Neural progenitor cell (in vitro differentiated cells): ENCODE data around the gene TYK2. TPM values are rescaled to one million over a fixed set of nuclear protein-coding genes. Genes with fewer than 3 reads are reported as not detected.

ENCODE experiments used
- DNase-seq: peaks from one replicate; pipeline ENCODE4 v3.0.0-alpha.2; 2016; ENCODE audit warnings: low spot score
- H2AFZ ChIP-seq: fragments of 200-600 bp; sonication (generic); replicated peaks from 2 replicates; pipeline ENCODE4 v1.6.1; 2016; ENCODE audit warnings: antibody characterized with exemption
- H3F3A ChIP-seq: fragments of 200-600 bp; sonication (generic); 2 replicates; pipeline ENCODE4 v1.6.1; 2016; ENCODE audit warnings: antibody characterized with exemption, low read depth
- H3K27ac ChIP-seq: fragments of 200-600 bp; sonication (generic); 2 replicates; pipeline ENCODE4 v1.5.1; 2016; ENCODE audit warnings: mild to moderate bottlenecking
- H3K27me3 ChIP-seq: fragments of 200-600 bp; sonication (generic); 2 replicates; pipeline ENCODE4 v1.6.1; 2016; ENCODE audit warnings: mild to moderate bottlenecking, moderate library complexity
- H3K36me3 ChIP-seq: fragments of 200-600 bp; sonication (generic); 2 replicates; pipeline ENCODE4 v1.5.1; 2016
- H3K4me1 ChIP-seq: fragments of 200-600 bp; sonication (generic); 2 replicates; pipeline ENCODE4 v1.6.1; 2016; ENCODE audit warnings: mixed run types
- H3K4me2 ChIP-seq: fragments of 200-600 bp; sonication (generic); 2 replicates; pipeline ENCODE4 v1.6.1; 2016
- H3K4me3 ChIP-seq: fragments of 200-600 bp; sonication (generic); 2 replicates; pipeline ENCODE4 v1.5.1; 2016
- H3K79me2 ChIP-seq: fragments of 200-600 bp; sonication (generic); 2 replicates; pipeline ENCODE4 v1.6.1; 2016; ENCODE audit warnings: low read depth
- H3K9ac ChIP-seq: fragments of 200-600 bp; sonication (generic); 2 replicates; pipeline ENCODE4 v1.6.1; 2016
- H3K9me3 ChIP-seq: fragments of 200-600 bp; sonication (generic); 2 replicates; pipeline ENCODE4 v1.5.1; 2016; ENCODE audit warnings: low read depth
- H4K20me1 ChIP-seq: fragments of 200-600 bp; sonication (generic); 2 replicates; pipeline ENCODE4 v1.6.1; 2016; ENCODE audit warnings: low read depth
- H3K27ac Mint-ChIP-seq: 3 replicates; pipeline ENCODE4 v1.8.0; 2021; ENCODE audit warnings: mixed read lengths
- H3K27me3 Mint-ChIP-seq: 2 replicates; pipeline ENCODE4 v1.8.0; 2022; ENCODE audit warnings: low read depth, mild to moderate bottlenecking, inconsistent platforms, moderate library complexity, mixed read lengths; ENCODE audit not compliant: insufficient read depth
- H3K36me3 Mint-ChIP-seq: 3 replicates; pipeline ENCODE4 v1.8.0; 2021; ENCODE audit warnings: mixed read lengths
- H3K4me1 Mint-ChIP-seq: 3 replicates; pipeline ENCODE4 v1.8.0; 2021; ENCODE audit warnings: mixed read lengths
- H3K4me3 Mint-ChIP-seq: 3 replicates; pipeline ENCODE4 v1.8.0; 2021; ENCODE audit warnings: mild to moderate bottlenecking, moderate library complexity, mixed read lengths
- H3K9me3 Mint-ChIP-seq: 3 replicates; pipeline ENCODE4 v1.8.0; 2020; ENCODE audit warnings: mixed read lengths
- EZH2 ChIP-seq: fragments of 200-600 bp; sonication (generic); IDR thresholded peaks from 2 replicates; pipeline ENCODE4 v1.6.1; 2017; ENCODE audit warnings: antibody characterized with exemption, mild to moderate bottlenecking, moderate library complexity
- EZH2phosphoT487 ChIP-seq: fragments of 200-600 bp; sonication (generic); IDR thresholded peaks from 2 replicates; pipeline ENCODE4 v1.6.1; 2017; ENCODE audit warnings: antibody characterized with exemption
- microRNA counts: library from miRNA; unstranded; fragments of <30 nt; microRNA quantifications from one replicate; lab custom pipeline; 2016
- microRNA-seq: library from miRNA; unstranded; fragments of <30 nt; microRNA quantifications from one replicate; pipeline ENCODE4, GENCODE V29; 2016
- small RNA-seq: library from RNA; depleted of rRNA; stranded (forward); fragments of <200 nt; gene quantifications from one replicate; pipeline ENCODE3, GENCODE V24; 2015
- total RNA-seq: library from RNA; depleted of rRNA; stranded (reverse); fragments of >200 nt; gene quantifications from 2 replicates; pipeline ENCODE4 v1.2.3, GENCODE V29; 2015; ENCODE audit warnings: low replicate concordance
- TF ChIP-seq, protein P1 (sequence below): fragments of 200-600 bp; sonication (generic); IDR thresholded peaks from 2 replicates; pipeline ENCODE4 v1.5.1; 2017; ENCODE audit warnings: antibody characterized with exemption, mild to moderate bottlenecking

The TYK2 gene
- total RNA-seq, 1 donor from 2014 or later: 20.7 TPM

DNA sequence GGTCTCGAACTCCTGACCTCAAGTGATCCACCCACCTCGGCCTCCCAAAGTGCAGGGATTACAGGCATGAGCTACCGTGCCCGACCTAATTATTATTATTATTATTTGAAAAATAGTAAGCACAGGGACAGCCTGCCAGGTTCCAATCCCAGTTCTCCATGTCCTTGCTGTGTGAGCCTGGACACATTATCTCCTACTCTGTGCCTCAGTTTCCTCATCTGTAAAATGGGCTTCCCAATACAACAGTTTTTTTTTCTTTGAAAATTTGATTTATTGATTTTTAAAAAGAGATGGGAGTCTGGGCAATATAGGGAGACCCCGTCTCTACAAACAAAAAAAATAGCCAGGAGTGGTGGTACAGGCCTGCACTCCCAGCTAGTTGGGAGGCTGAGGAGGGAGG, 74.0 kb downstream of the TYK2 start:
- DNase-seq: no peak
- H3K36me3 Mint-ChIP-seq: no peaks in the 10 kb centered on the region
- H3K9me3 Mint-ChIP-seq: no peaks in the 10 kb centered on the region
- H3K4me3 Mint-ChIP-seq: no peak overlapping the region
- H3K27me3 Mint-ChIP-seq: peaks cover 4% of the 10 kb centered on the region
- no peaks in the 10 kb centered on the region for H3K4me1 Mint-ChIP-seq
- H3K27ac Mint-ChIP-seq: no peak overlapping the region
- no peaks in the 10 kb centered on the region for H3F3A ChIP-seq
- H3K4me2 ChIP-seq: no peak overlapping the region
- H3K9me3 ChIP-seq: no peaks in the 10 kb centered on the region
- TF ChIP-seq EZH2phosphoT487 (no peak), EZH2 (no peak)
- TF ChIP-seq, protein P1, sequence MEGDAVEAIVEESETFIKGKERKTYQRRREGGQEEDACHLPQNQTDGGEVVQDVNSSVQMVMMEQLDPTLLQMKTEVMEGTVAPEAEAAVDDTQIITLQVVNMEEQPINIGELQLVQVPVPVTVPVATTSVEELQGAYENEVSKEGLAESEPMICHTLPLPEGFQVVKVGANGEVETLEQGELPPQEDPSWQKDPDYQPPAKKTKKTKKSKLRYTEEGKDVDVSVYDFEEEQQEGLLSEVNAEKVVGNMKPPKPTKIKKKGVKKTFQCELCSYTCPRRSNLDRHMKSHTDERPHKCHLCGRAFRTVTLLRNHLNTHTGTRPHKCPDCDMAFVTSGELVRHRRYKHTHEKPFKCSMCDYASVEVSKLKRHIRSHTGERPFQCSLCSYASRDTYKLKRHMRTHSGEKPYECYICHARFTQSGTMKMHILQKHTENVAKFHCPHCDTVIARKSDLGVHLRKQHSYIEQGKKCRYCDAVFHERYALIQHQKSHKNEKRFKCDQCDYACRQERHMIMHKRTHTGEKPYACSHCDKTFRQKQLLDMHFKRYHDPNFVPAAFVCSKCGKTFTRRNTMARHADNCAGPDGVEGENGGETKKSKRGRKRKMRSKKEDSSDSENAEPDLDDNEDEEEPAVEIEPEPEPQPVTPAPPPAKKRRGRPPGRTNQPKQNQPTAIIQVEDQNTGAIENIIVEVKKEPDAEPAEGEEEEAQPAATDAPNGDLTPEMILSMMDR: no peak
- H3K27ac ChIP-seq: no peak overlapping the region
- no peaks in the 10 kb centered on the region for H3K4me1 ChIP-seq
- no peaks in the 10 kb centered on the region for H3K79me2 ChIP-seq
- peaks cover 4% of the 10 kb centered on the region for H3K27me3 ChIP-seq
- H2AFZ ChIP-seq: no peak overlapping the region
- no peak overlapping the region for H3K4me3 ChIP-seq
- H3K36me3 ChIP-seq: no peaks in the 10 kb centered on the region
- H3K9ac ChIP-seq: no peak overlapping the region
- no peaks in the 10 kb centered on the region for H4K20me1 ChIP-seq

DNA sequence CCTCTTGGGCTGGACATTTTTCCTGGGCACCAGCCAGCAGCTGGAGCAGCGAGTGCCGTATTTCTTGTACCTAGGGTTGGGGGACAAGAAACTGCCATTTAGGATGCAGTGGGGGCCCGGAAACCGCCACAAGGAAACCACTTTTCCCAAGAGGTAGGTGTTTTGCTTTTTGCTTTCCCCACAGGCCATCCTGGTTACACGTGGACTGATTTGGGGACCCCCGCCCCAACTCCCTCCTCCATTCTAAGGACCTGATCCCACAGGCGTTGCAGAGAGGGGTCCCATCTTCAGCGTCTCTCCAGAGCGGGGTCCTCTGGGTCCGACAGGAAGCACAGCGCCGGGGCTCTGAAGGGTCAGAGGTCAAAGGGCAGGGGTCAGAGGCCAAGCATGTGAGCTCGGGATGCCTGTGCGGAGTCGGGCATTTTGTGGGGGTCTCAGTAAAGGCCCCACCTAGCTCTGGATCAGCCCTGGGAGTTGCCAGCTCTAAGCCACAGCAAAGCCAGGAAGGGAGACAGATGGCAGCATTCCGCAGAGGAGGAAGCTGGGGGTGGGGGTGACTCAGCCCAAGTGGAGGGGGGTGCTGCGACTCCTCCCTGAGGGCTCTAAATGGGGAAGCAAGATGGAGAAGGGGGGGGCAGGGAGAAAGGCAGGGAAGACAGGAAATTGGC, 75.1 kb downstream of the TYK2 start:
- H3K27ac Mint-ChIP-seq: no peak overlapping the region
- H3K4me1 ChIP-seq: no peaks in the 10 kb centered on the region
- H3K4me3 ChIP-seq: no peak overlapping the region
- no peaks in the 10 kb centered on the region for H3K4me1 Mint-ChIP-seq
- no peaks in the 10 kb centered on the region for H3F3A ChIP-seq
- no peaks in the 10 kb centered on the region for H3K36me3 Mint-ChIP-seq
- H3K4me3 Mint-ChIP-seq: no peak overlapping the region
- no peak for DNase-seq
- H3K9ac ChIP-seq: no peak overlapping the region
- H3K27me3 ChIP-seq: peaks cover 11% of the 10 kb centered on the region
- peaks cover 4% of the 10 kb centered on the region for H3K27me3 Mint-ChIP-seq
- H2AFZ ChIP-seq: no peak overlapping the region
- H3K79me2 ChIP-seq: no peaks in the 10 kb centered on the region
- no peaks in the 10 kb centered on the region for H4K20me1 ChIP-seq
- no peak overlapping the region for H3K27ac ChIP-seq
- no peaks in the 10 kb centered on the region for H3K9me3 ChIP-seq
- H3K36me3 ChIP-seq: no peaks in the 10 kb centered on the region
- no peak overlapping the region for H3K4me2 ChIP-seq
- no peak for TF ChIP-seq EZH2
- no peak for TF ChIP-seq EZH2phosphoT487
- TF ChIP-seq, protein P1: no peak
- no peaks in the 10 kb centered on the region for H3K9me3 Mint-ChIP-seq

MicroRNAs encoded within 50 kb of the gene (microRNA counts, 767-probe panel; counts per million panel counts)
- microRNA hsa-miR-1181 (lab: Ali Mortazavi, UCI): 460 counts per million, percentile 90 among the panel's probes with 10 or more counts

Small RNAs within 50 kb of the gene (microRNA-seq; reads per million reads assigned to microRNA genes)
- not detected for gene MIR1181

Small RNAs within 50 kb of the gene (small RNA-seq; reads per million reads assigned to genes)
- gene AC011511.1 (not detected), gene AC011511.4 (not detected)

Other genes starting within 250 kb of the TYK2 start
- 203 and 204 TPM in 2 replicates for gene DNMT1, start 185.6 kb downstream of the TYK2 start, total RNA-seq
- 8.5 and 18.8 TPM in 2 replicates for gene S1PR2, start 149.2 kb downstream of the TYK2 start, total RNA-seq
- gene MRPL4, start 128.4 kb downstream of the TYK2 start, total RNA-seq: 22.5 and 57.4 TPM in 2 replicates
- 0.40 and 0.80 TPM in 2 replicates for gene ICAM1, start 109.5 kb downstream of the TYK2 start, total RNA-seq
- gene ICAM4, start 93.6 kb downstream of the TYK2 start, total RNA-seq: 0.15 TPM in 1 of 2 replicates, not detected in the other
- 0.46 TPM in 1 of 2 replicates, not detected in the other for gene ICAM5, start 90.6 kb downstream of the TYK2 start, total RNA-seq
- gene ZGLP1, start 70.8 kb downstream of the TYK2 start, total RNA-seq: 2.4 and 4.6 TPM in 2 replicates
- gene FDX2, start 64.6 kb downstream of the TYK2 start, total RNA-seq: 7.4 and 11.4 TPM in 2 replicates
- 5.4 and 24.3 TPM in 2 replicates for gene RAVER1, start 47.0 kb downstream of the TYK2 start, total RNA-seq
- 1.3 and 3.5 TPM in 2 replicates for gene ICAM3, start 40.9 kb downstream of the TYK2 start, total RNA-seq
- gene CDC37, start 23.0 kb upstream of the TYK2 start, total RNA-seq: 142 and 211 TPM in 2 replicates
- 0.37 and 1.5 TPM in 2 replicates for gene PDE4A, start 40.0 kb upstream of the TYK2 start, total RNA-seq
- gene KEAP1, start 122.8 kb upstream of the TYK2 start, total RNA-seq: 25.2 and 41.7 TPM in 2 replicates
- 0.15 and 1.1 TPM in 2 replicates for gene S1PR5, start 136.9 kb upstream of the TYK2 start, total RNA-seq
- 5.1 and 29.6 TPM in 2 replicates for gene ATG4D, start 163.3 kb upstream of the TYK2 start, total RNA-seq
- gene KRI1, start 185.4 kb upstream of the TYK2 start, total RNA-seq: 16.4 and 27.4 TPM in 2 replicates
- 3.4 and 4.4 TPM in 2 replicates for gene CDKN2D, start 188.4 kb upstream of the TYK2 start, total RNA-seq
- gene AP1M2, start 206.7 kb upstream of the TYK2 start, total RNA-seq: 3.6 and 3.9 TPM in 2 replicates
- 45.6 and 81.8 TPM in 2 replicates for gene SLC44A2, start 245.0 kb upstream of the TYK2 start, total RNA-seq